Endodermal cell (in vitro differentiated cells): ENCODE data around the gene SLC17A9. TPM values are rescaled to one million over a fixed set of nuclear protein-coding genes. Genes with fewer than 3 reads are reported as not detected.

Source experiments
- DNase-seq: peaks from one replicate; pipeline ENCODE4 v3.0.0-alpha.2; 2017
- H3K27ac ChIP-seq: 2 replicates; pipeline ENCODE4 v1.5.1; 2013; ENCODE audit warnings: mild to moderate bottlenecking, low read depth, low read length, moderate library complexity
- H3K27me3 ChIP-seq: 2 replicates; pipeline ENCODE4 v1.6.1; 2013; ENCODE audit warnings: mild to moderate bottlenecking, low read length, moderate library complexity; ENCODE audit not compliant: insufficient read depth, control insufficient read depth, poor library complexity, severe bottlenecking
- H3K36me3 ChIP-seq: 2 replicates; pipeline ENCODE4 v1.7.0; 2013; ENCODE audit warnings: mild to moderate bottlenecking, low read length, moderate library complexity; ENCODE audit not compliant: control insufficient read depth, insufficient read depth
- H3K4me1 ChIP-seq: one replicate; pipeline ENCODE4 v1.7.0; 2013; ENCODE audit warnings: low read length; ENCODE audit not compliant: control insufficient read depth, insufficient read depth
- H3K4me3 ChIP-seq: 2 replicates; pipeline ENCODE4 v1.5.1; 2013; ENCODE audit warnings: mild to moderate bottlenecking, low read length, moderate library complexity
- H3K9ac ChIP-seq: 2 replicates; pipeline ENCODE4 v1.6.1; 2013; ENCODE audit warnings: mild to moderate bottlenecking, low read length, moderate library complexity; ENCODE audit not compliant: poor library complexity, severe bottlenecking; ENCODE audit errors: extremely low read depth
- H3K9me3 ChIP-seq: 2 replicates; pipeline ENCODE4 v1.6.1; 2013; ENCODE audit warnings: mild to moderate bottlenecking, low read length, moderate library complexity; ENCODE audit not compliant: control insufficient read depth
- H3K27ac Mint-ChIP-seq: 2 replicates; pipeline ENCODE4 v1.8.0; 2020; ENCODE audit warnings: mixed read lengths
- H3K27me3 Mint-ChIP-seq: 2 replicates; pipeline ENCODE4 v1.8.0; 2021; ENCODE audit warnings: mild to moderate bottlenecking, mixed read lengths; ENCODE audit not compliant: insufficient read depth
- H3K36me3 Mint-ChIP-seq: 2 replicates; pipeline ENCODE4 v1.8.0; 2020; ENCODE audit warnings: low read depth, mixed read lengths
- H3K4me1 Mint-ChIP-seq: 2 replicates; pipeline ENCODE4 v1.8.0; 2020; ENCODE audit warnings: mixed read lengths
- H3K4me3 Mint-ChIP-seq: 2 replicates; pipeline ENCODE4 v1.8.0; 2020; ENCODE audit warnings: mild to moderate bottlenecking, moderate library complexity, mixed read lengths
- H3K9me3 Mint-ChIP-seq: 2 replicates; pipeline ENCODE4 v1.8.0; 2020; ENCODE audit warnings: mild to moderate bottlenecking, mixed read lengths
- CTCF ChIP-seq: fragments of 200-600 bp; sonication (generic); conservative IDR thresholded peaks from 2 replicates; pipeline ENCODE4 v1.5.0; 2021; ENCODE audit warnings: antibody characterized with exemption, mild to moderate bottlenecking
- WGBS, 2 experiments: methylation state at CpG; one replicate each; pipeline versions ENCODE4 v1.1.5 to v1.1.7; 2013; ENCODE audit warnings: missing lambda C conversion rate in 2 of 2, mixed read lengths in 1 of 2; ENCODE audit not compliant: insufficient coverage in 1 of 2, insufficient read length in 1 of 2; 5-methylcytosine and 5-hydroxymethylcytosine counted together
- total RNA-seq, 2 donors: library from RNA; stranded (reverse); fragmentation: NEBNext Ultra II Directional in 1 of 2; extraction: Animal tissue kit (Norgen Biotek cat#: 25700) in 1 of 2; gene quantifications; 2 replicates in 1 of 2; 3 replicates in 1 of 2; pipeline ENCODE4 v1.2.1, GENCODE V29; 2021

The SLC17A9 gene
- total RNA-seq, 2 donors from 2014 or later, result 8.9 to 10.2 TPM

GRCh38 chr20:62987114-62987513 lies 34.6 kb downstream of the SLC17A9 start:
- no peak overlapping the region for H3K9ac ChIP-seq
- Mint-ChIP-seq H3K36me3 (no peaks in the 10 kb centered on the region), H3K27ac (no peak overlapping the region), H3K9me3 (no peaks in the 10 kb centered on the region), H3K4me1 (peaks cover 6% of the 10 kb centered on the region), H3K27me3 (peaks cover 3% of the 10 kb centered on the region), H3K4me3 (no peak overlapping the region)
- H3K27me3 ChIP-seq, result no peaks in the 10 kb centered on the region
- no peak overlapping the region for H3K27ac ChIP-seq
- no peaks in the 10 kb centered on the region for H3K9me3 ChIP-seq
- H3K36me3 ChIP-seq, result no peaks in the 10 kb centered on the region
- TF ChIP-seq CTCF, result no peak
- 65 to 72% methylated on average over 10 of the region's 10 CpGs for WGBS, 2 experiments
- DNase-seq, result no peak
- no peaks in the 10 kb centered on the region for H3K4me1 ChIP-seq
- no peak overlapping the region for H3K4me3 ChIP-seq

- H3K27ac Mint-ChIP-seq, result no peak overlapping the region
- no peak overlapping the region for H3K9ac ChIP-seq
- DNase-seq, result no peak
- H3K9me3 ChIP-seq, result no peaks in the 10 kb centered on the region
- peaks cover 4% of the 10 kb centered on the region for H3K27me3 Mint-ChIP-seq
- peaks cover 6% of the 10 kb centered on the region for H3K4me1 Mint-ChIP-seq
- no peaks in the 10 kb centered on the region for H3K9me3 Mint-ChIP-seq
- H3K4me1 ChIP-seq, result no peaks in the 10 kb centered on the region
- TF ChIP-seq CTCF, result no peak
- WGBS, 2 experiments, result 91 to 95% methylated on average over 6 to 11 of the region's 11 CpGs
- no peak overlapping the region for H3K4me3 Mint-ChIP-seq
- no peaks in the 10 kb centered on the region for H3K27me3 ChIP-seq
- H3K36me3 ChIP-seq, result no peaks in the 10 kb centered on the region
- no peaks in the 10 kb centered on the region for H3K36me3 Mint-ChIP-seq
- H3K27ac ChIP-seq, result no peak overlapping the region
- no peak overlapping the region for H3K4me3 ChIP-seq
These were observed 36.7 kb downstream of the SLC17A9 start for GRCh38 chr20:62989201-62989601.

- Histone ChIP-seq H3K4me1 (no peaks in the 10 kb centered on the region), H3K9ac (no peak overlapping the region), H3K4me3 (no peak overlapping the region), H3K9me3 (no peaks in the 10 kb centered on the region), H3K27ac (no peak overlapping the region), H3K36me3 (no peaks in the 10 kb centered on the region), H3K27me3 (no peaks in the 10 kb centered on the region)
- Mint-ChIP-seq H3K36me3 (no peaks in the 10 kb centered on the region), H3K9me3 (no peaks in the 10 kb centered on the region), H3K27ac (no peak overlapping the region), H3K4me1 (peaks cover 1% of the 10 kb centered on the region), H3K27me3 (peaks cover 2% of the 10 kb centered on the region), H3K4me3 (no peak overlapping the region)
- DNase-seq, result no peak
- WGBS, 2 experiments, result 86 to 92% methylated on average over 13 to 22 of the region's 22 CpGs
- TF ChIP-seq CTCF, result no peak
These were observed 37.9 kb downstream of the SLC17A9 start for GRCh38 chr20:62990306-62990825.
